NCI-H2196 treated with DMSO at 0.1 percent for 48 hours (cell line): ENCODE measurements around the gene IGBP1.
"Not testable (repeated sequence)": the region's sequence is repeated elsewhere in the genome, so short reads cannot be mapped to it uniquely, and the experiment has no call there.

Experiments used
- DNase-seq: peaks from one replicate; lab custom pipeline; 2025; ENCODE audit not compliant: unreplicated experiment; lab: John Stamatoyannopoulos, UW

Gene IGBP1

DNA sequence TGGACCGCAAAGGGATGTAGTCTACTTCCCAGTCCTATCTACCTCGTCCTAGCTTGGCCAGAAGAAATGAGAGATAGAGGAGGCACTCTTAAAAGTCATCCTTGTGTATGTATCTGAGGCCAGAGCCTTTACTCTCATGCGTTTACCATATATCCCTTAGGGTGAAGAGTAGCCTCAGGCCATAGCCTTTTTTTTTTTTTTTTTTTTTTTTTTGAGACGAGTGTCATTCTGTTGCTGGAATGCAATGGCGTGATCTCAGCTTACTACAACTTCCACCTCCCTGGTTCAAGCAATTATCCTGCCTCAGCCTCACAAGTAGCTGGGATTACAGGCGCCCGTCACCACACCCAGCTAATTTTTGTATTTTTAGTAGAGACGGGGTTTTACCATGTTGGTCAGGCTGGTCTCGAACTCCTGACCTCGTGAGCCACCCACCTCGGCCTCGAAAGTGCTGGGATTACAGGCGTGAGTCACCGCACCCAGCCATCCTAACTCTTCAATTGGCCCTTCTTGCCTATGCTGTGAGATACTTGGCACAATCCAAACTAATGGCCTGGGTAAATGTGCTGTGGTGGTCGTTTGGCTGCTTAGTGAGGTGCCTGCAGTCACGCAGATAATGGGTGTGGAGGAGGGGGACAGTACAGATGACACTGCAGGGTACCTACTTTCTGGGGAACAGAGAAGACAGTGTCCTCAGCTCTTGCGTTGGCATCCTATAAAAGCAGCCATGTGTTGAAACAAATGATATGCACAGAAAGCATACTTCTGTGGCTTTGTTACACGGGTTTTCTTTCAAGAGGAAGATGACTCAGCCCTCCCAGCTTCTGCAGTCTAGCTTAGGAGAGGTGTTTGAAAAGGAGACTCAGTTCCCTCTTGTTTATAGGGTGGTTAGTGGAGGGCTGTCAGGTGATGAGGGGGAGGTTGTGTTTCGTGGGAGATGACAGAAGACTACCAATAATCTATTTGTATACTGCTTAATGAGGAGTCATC lies 33.6 kb downstream of the IGBP1 start:
- no peak for DNase-seq

DNA sequence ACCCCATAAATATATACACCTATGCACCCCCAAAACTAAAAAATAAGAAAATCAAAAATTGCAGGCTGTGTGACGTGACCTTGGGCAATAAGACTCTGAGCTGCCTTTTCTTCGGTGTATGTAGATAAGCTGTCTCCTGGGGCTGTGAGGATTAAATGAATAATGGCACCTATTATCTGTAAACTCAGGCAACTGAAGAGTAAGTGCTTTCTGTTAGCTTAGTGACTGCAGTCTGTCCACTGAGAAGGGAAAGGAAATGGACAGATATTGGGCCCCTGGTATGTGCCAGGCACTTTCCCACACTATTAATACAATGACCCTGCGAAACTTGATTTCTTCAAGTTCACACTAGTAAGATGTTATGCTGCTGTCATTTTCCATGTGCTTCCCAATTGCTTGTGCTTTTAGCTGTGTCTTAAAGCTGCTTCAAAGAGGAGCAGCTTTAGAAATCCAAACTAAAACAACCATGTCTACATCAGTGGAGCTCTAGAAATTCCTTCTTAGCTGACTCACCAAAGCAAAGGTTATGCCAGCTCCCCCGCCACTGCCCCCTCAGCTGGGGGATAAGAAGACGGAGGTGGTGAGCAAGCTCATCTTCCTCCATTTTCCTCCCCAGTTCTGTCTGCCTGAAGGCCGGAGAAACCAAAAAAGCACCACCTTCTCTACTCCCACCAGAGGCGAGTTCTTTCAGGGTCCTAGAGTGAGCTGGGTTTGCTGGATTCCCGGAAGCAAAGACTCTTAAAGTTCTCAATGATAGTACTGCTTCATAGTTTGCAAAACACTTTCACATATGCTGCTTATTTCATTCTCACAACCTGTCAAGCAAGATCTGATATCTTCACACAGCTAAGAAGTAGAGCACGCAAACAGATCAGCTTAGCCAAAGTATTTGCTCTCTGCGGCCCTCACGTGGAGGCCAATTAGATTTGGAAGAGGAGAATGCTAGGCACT lies 35.3 kb downstream of the IGBP1 start:
- no peak for DNase-seq

DNA sequence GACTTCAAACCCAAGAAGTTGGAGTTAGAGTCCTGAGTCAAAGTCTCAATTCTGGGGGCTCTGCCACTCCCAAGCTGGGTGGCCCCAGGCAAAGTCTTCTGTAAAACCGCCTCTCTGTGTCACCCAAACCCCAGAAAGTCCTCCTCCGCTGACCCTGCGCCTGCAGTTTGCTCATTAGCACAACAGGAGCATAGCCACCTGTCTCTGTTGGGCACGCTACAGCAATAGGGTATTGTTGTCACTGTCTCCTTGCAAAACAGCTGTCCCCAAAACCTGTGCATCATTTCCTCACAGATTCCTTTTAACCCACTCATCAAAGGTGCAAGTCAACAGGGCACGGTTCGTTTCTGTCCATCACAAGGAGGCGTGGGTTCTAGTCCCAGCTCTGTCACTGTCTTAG lies 36.0 kb downstream of the IGBP1 start:
- no peak for DNase-seq

DNA sequence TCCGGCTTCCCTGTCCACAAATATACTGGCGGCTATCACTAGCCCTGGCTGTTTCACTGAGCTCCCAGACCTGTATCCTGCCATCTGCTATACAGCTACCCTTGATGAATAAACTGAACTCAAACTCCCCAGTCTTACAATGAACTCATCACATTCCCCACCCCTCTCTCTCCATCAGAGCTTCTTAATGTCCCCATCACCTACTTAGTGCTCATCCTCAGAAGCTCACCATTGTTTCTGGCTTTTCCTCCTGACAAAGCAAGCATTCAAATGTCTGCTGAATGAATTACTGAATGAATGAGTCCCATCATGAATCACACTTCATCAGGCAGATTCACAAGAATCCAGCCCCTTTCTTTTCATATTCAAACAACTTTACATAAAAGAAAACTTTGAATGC lies 38.4 kb downstream of the IGBP1 start:
- no peak for DNase-seq

DNA sequence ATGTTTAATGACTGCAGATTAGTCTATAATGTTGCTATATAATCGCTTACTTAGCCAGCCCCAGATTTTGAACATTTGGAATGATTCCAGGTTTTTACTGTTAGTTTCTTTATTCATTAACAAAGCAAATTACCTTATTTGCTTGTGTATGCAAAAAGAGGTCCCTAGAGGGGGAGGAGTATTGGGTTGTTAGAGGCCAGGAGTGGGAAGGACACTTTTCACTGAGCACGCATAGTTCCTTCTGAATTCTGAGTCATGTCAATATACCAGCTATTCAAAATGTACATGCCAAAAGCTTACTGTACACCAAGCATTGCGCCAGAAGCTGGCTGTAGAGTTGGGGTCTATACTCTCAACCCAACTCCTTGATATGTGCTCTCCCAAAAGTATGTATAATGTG lies 39.0 kb downstream of the IGBP1 start:
- no peak for DNase-seq

DNA sequence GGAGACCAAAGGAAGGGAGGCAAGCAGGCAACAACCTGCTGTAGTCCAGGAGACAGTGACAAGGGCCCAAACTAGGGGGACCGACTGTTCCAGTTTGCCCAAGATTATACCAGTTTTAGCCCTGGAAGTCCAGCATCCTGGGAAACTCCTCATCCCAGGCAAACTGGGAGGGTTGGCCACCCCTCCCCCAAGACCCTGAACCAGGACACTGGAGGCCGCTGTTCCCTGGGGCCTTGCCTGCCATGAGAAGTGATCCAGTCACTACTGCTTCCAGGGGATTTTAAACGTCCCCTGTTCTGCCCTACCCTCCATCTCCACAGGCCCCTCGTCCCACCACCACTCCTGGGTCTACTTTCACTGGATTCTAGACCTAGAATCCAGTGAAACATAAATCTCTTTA lies 39.7 kb downstream of the IGBP1 start:
- DNase-seq = no peak

DNA sequence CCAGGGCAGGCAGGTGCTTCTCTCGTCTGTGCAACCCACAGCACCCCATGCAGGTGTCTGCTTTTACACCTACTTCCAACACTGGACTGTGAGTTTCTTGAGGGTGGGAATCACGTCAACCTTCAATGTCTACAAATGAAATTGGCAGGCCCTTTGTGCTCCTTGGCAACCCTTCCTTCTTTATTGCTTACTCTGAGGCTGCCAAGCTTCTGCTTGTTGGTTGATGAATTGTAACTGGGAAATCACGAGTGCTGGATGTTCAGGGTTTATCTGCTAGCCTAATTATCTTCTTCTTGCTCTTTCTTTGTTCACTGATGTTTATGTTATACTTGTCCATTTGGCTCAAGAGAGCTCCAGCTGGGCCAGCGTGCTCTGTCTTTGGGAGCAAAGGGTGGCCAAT lies 41.5 kb downstream of the IGBP1 start:
- peak; percentile 1 for DNase-seq

DNA sequence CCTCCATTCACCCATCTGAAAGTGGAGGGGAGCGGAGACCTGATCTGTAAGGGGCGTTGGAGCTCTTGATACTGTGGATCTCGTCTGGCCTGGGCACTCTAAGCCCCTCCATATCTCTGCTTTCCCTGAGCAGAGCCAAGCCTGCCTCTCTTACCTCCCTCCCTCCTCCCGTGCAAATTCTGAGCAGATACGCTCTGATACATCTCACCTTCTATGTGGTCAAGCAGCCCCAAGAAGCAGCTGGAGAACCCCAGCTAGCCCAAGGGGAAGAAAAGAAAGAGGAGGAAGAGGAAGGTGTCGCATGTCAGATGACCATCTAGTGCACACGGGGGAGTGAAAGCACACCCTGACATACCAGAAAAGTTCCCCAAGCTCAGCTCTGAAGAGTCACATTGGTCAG lies 42.1 kb downstream of the IGBP1 start:
- no peak for DNase-seq

DNA sequence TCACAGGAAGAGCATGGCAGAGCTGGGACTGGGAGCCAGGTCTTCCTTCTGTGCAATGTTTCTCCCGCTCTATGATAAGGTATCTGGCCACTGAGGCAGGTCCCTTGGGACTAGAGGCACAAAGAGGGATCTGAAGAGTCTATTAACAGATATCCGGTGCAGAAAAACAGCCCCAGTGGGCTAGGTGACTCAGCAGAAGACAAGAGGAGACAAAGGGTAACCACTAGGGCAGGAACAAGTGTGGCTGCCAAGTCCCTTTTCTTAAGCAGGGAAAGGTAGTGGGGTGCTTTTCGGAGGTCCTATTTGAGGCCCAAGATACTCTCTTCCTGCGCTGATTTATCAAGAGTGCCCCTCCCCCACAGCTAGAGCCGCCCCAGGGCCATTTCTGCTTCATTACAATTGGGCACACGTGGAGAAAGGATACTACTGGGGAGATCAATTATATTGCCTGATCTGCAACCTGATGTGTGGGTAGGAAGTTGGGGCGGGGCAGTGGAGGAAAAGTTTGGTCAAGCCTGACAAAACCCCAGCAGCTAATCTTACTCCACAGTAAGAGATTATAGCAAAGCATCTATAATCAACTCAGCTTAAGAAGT lies 43.8 kb downstream of the IGBP1 start, which contains the start of gene DGAT2L6:
Gene DGAT2L6 (plus strand): TSS at position 546 of the 596 bp plus-strand sequence. CDS start 100 bp downstream, outside the sequence.
- DNase-seq = no peak

DNA sequence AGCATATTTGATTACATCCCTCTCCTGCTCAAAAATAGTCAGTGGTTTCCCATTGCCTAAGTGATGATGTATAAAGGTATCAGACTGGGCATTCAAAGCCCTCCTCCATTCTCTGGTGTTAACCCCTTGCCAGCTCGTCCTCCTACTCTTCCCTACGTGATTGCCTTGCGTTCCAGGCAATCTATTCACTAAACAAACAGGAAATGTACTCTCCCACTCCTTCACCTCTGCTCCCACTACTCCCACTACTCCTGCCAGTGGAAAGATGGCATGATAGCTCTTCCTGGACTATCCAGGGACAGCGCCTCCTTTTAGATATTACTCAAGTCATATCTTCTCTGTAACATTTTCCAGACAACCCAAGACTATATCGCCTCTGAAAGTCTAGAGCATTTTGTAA lies 49.8 kb downstream of the IGBP1 start:
- DNase-seq = no peak

DNA sequence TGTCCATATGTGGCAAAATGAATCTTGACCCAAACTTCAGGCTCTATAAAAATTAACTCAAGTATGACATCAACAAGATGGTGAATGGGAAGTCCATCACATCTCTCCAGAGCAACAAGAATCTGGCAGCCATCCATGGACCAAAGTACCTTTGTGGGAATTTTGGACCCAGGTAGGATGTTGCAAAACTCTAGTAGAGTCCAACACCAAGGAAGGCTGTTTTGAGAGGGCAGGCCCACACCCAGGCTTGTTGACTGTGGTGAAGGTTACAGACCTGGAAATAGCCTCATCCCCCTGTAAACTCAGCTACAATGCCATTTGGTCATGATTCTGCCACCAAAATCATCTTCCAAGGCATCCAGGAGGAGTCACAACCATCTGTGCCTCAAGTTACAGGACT lies 57.0 kb downstream of the IGBP1 start:
- DNase-seq = no peak

DNA sequence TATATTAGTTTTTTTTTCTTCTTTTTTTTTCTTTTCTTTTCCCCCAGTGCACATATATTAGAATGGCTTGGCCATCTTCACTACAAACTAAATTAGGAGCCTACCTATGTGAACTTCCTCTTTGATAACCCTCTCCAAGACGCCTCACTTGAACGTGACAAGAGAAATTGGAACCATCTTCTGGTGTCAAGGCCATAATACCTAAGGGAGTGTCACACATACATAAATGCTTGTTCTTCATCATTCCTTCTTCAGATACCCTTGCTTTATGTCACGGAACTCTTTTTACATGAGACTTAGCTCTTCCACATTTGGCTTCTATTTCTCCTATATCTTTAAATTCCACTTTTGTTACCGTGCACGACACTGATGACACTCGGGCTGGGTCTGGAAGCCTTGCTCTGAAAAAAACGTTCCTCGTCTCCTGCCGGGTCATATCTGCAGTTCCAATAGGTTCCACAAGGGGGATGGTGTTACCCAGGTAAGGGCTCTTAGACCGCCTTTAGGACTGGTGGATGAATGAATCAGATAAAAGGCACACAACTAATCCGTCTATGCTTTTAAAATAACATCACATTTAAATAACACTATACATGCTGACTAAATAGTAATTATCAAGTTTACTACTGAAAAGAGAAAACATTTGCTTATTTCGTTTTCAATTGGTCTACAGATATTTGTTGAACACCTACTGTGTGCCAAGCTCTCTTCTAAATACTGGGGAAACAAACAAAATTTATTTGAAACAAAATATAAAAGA lies 63.9 kb downstream of the IGBP1 start:
- DNase-seq = no peak

DNA sequence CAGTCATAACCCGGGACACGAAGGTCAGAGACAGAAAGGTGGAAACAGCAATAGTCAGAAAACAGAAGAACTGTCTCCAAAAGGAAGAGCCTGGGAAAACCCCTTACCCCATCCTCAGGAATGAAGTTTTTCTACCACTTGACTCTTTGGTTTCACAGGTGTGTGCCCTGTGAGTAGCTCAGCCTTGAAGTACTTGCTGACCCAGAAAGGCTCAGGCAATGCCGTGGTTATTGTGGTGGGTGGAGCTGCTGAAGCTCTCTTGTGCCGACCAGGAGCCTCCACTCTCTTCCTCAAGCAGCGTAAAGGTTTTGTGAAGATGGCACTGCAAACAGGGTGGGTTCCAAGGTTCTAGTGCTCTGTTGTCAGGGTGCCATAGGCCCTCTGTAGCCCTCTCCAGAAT lies 68.5 kb downstream of the IGBP1 start:
- no peak for DNase-seq

DNA sequence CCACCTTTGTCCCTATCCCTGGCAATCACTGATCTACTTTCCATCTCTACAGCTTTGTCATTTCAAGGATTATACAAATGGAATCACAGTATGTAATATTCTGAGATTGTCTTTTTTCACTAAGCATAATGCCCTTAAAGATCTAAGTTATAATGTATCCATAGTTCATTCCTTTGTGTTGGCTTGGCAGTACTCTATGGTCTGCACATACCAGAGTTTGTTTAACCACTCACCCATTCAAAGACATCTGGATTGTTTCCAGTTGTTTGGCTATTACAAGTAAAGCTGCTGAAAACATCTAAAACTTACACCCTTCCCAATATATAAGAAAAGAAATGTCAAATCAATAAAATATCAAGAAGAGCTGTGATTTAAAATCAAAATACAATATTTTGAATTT lies 75.2 kb downstream of the IGBP1 start:
- DNase-seq = no peak

DNA sequence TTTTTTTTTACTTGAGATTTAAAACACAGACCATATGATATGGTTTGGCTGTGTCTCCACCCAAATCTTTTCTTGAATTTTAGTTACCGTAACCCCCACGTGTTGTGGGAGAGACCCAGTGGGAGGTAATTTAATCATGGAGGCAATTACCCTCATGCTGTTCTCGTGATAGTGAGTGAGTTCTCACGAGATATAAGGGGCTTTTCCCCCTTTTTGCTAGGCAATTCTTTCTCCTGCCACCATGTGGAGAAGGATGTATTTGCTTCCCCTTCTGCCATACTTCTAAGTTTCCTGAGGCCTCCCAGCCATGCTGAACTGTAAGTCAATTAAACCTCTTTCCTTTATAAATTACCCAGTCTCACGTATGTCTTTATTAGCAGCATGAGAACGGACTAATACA lies 76.3 kb downstream of the IGBP1 start:
- not testable (repeated sequence) for DNase-seq
